Astrocyte (in vitro differentiated cells and primary cell): ENCODE data around the gene CBFA2T2. TPM values are rescaled to one million over a fixed set of nuclear protein-coding genes. Genes with fewer than 3 reads are reported as not detected.

Source experiments
- DNase-seq: peaks from one replicate; pipeline ENCODE4 v3.0.0-alpha.2; 2010; ENCODE audit warnings: low read depth
- FAIRE-seq: peaks from 2 replicates; lab custom pipeline; 2011; peaks lifted over from hg19 to GRCh38; lab: Jason Lieb, UNC
- H2AFZ ChIP-seq: 2 replicates; pipeline ENCODE4 v1.6.0; 2012; ENCODE audit warnings: low read depth, low read length, inconsistent platforms
- H3K27ac ChIP-seq: 2 replicates; pipeline ENCODE4 v1.5.1; 2011; ENCODE audit warnings: low read depth, low read length, inconsistent platforms
- H3K27me3 ChIP-seq: 2 replicates; pipeline ENCODE4 v1.6.0; 2011; ENCODE audit warnings: low read length, inconsistent platforms; ENCODE audit not compliant: insufficient read depth
- H3K36me3 ChIP-seq: 2 replicates; pipeline ENCODE4 v1.5.1; 2011; ENCODE audit warnings: low read length, inconsistent platforms; ENCODE audit not compliant: insufficient read depth
- H3K4me1 ChIP-seq: 2 replicates; pipeline ENCODE4 v1.5.1; 2011; ENCODE audit warnings: low read length, inconsistent platforms; ENCODE audit not compliant: insufficient read depth
- H3K4me2 ChIP-seq: 2 replicates; pipeline ENCODE4 v1.6.0; 2012; ENCODE audit warnings: low read length, inconsistent platforms
- H3K4me3 ChIP-seq: 2 replicates; pipeline ENCODE4 v1.5.1; 2011; ENCODE audit warnings: low read depth, mild to moderate bottlenecking, low read length, inconsistent platforms; ENCODE audit not compliant: insufficient read depth
- H3K79me2 ChIP-seq: 2 replicates; pipeline ENCODE4 v1.6.0; 2012; ENCODE audit warnings: mild to moderate bottlenecking, low read length, inconsistent platforms; ENCODE audit not compliant: insufficient read depth
- H3K9ac ChIP-seq: 2 replicates; pipeline ENCODE4 v1.6.0; 2012; ENCODE audit warnings: mild to moderate bottlenecking, low read length, inconsistent platforms
- H3K9me3 ChIP-seq: 2 replicates; pipeline ENCODE4 v1.5.1; 2012; ENCODE audit warnings: low read depth, mild to moderate bottlenecking, low read length, inconsistent platforms; ENCODE audit not compliant: insufficient read depth
- H4K20me1 ChIP-seq: 2 replicates; pipeline ENCODE4 v1.6.0; 2012; ENCODE audit warnings: low read length, inconsistent platforms; ENCODE audit not compliant: insufficient read depth
- H3K27ac Mint-ChIP-seq: one replicate; pipeline ENCODE4 v1.8.0; 2021; ENCODE audit warnings: mild to moderate bottlenecking, mixed read lengths; ENCODE audit not compliant: unreplicated experiment
- H3K27me3 Mint-ChIP-seq: one replicate; pipeline ENCODE4 v1.8.0; 2021; ENCODE audit warnings: low read depth, mixed read lengths; ENCODE audit not compliant: unreplicated experiment
- H3K36me3 Mint-ChIP-seq: one replicate; pipeline ENCODE4 v1.8.0; 2021; ENCODE audit warnings: low read depth, mixed read lengths; ENCODE audit not compliant: unreplicated experiment
- H3K4me1 Mint-ChIP-seq: one replicate; pipeline ENCODE4 v1.8.0; 2021; ENCODE audit warnings: low read depth, mixed read lengths; ENCODE audit not compliant: unreplicated experiment
- H3K4me3 Mint-ChIP-seq: one replicate; pipeline ENCODE4 v1.8.0; 2021; ENCODE audit warnings: mild to moderate bottlenecking, moderate library complexity, mixed read lengths; ENCODE audit not compliant: unreplicated experiment
- H3K9me3 Mint-ChIP-seq: one replicate; pipeline ENCODE4 v1.8.0; 2021; ENCODE audit warnings: mild to moderate bottlenecking, mixed read lengths; ENCODE audit not compliant: unreplicated experiment
- CTCF ChIP-seq: IDR thresholded peaks from 2 replicates; pipeline ENCODE4 v1.5.1; 2011; ENCODE audit warnings: low read depth, mild to moderate bottlenecking, inconsistent platforms, low read length, moderate library complexity; ENCODE audit not compliant: insufficient read depth
- EZH2 ChIP-seq: IDR thresholded peaks from 2 replicates; pipeline ENCODE4 v1.6.1; 2012; ENCODE audit warnings: mild to moderate bottlenecking, low read length, inconsistent platforms; ENCODE audit not compliant: insufficient read depth
- total RNA-seq: library from RNA; stranded (reverse); gene quantifications from 2 replicates; pipeline ENCODE4 v1.2.1, GENCODE V29; 2021

Gene CBFA2T2
- total RNA-seq, 1 donor from 2014 or later, result 14.6 TPM

- Histone ChIP-seq H3K79me2 (no peaks in the 10 kb centered on the region), H3K9me3 (no peaks in the 10 kb centered on the region), H3K27ac (no peak overlapping the region), H3K4me1 (peaks cover 5% of the 10 kb centered on the region), H2AFZ (no peak overlapping the region), H3K4me2 (no peak overlapping the region), H4K20me1 (peaks cover 31% of the 10 kb centered on the region), H3K27me3 (no peaks in the 10 kb centered on the region), H3K36me3 (no peaks in the 10 kb centered on the region), H3K9ac (no peak overlapping the region), H3K4me3 (no peak overlapping the region)
- FAIRE-seq (no peak), DNase-seq (peak; percentile 10)
- Mint-ChIP-seq H3K4me3 (no peak overlapping the region), H3K27me3 (no peaks in the 10 kb centered on the region), H3K9me3 (peaks cover 5% of the 10 kb centered on the region), H3K27ac (no peak overlapping the region), H3K4me1 (peaks cover 11% of the 10 kb centered on the region), H3K36me3 (peaks cover 4% of the 10 kb centered on the region)
- TF ChIP-seq CTCF (no peak), EZH2 (no peak)
Measured at GRCh38 chr20:33539129-33539528, 49.2 kb downstream of the CBFA2T2 start.

GRCh38 chr20:33540427-33540826 is 50.5 kb downstream of the CBFA2T2 start:
- H3K27me3 ChIP-seq, result no peaks in the 10 kb centered on the region
- H3K4me3 ChIP-seq, result no peak overlapping the region
- no peaks in the 10 kb centered on the region for H3K36me3 ChIP-seq
- Mint-ChIP-seq H3K9me3 (peaks cover 5% of the 10 kb centered on the region), H3K27me3 (no peaks in the 10 kb centered on the region), H3K4me1 (peaks cover 12% of the 10 kb centered on the region), H3K36me3 (peaks cover 4% of the 10 kb centered on the region), H3K4me3 (no peak overlapping the region), H3K27ac (no peak overlapping the region)
- FAIRE-seq (no peak), DNase-seq (no peak)
- TF ChIP-seq CTCF (no peak), EZH2 (no peak)
- H2AFZ ChIP-seq, result no peak overlapping the region
- no peak overlapping the region for H3K9ac ChIP-seq
- H3K4me2 ChIP-seq, result no peak overlapping the region
- H3K27ac ChIP-seq, result no peak overlapping the region
- peaks cover 5% of the 10 kb centered on the region for H3K4me1 ChIP-seq
- H3K79me2 ChIP-seq, result no peaks in the 10 kb centered on the region
- H3K9me3 ChIP-seq, result no peaks in the 10 kb centered on the region
- peaks cover 32% of the 10 kb centered on the region for H4K20me1 ChIP-seq

- no peaks in the 10 kb centered on the region for H3K9me3 ChIP-seq
- TF ChIP-seq EZH2, result no peak
- no peak for TF ChIP-seq CTCF
- H3K36me3 Mint-ChIP-seq, result peaks cover 4% of the 10 kb centered on the region
- H3K4me3 ChIP-seq, result no peak overlapping the region
- H2AFZ ChIP-seq, result no peak overlapping the region
- no peak overlapping the region for H3K4me2 ChIP-seq
- peaks cover 32% of the 10 kb centered on the region for H4K20me1 ChIP-seq
- peaks cover 5% of the 10 kb centered on the region for H3K9me3 Mint-ChIP-seq
- H3K36me3 ChIP-seq, result no peaks in the 10 kb centered on the region
- H3K27ac ChIP-seq, result no peak overlapping the region
- peaks cover 5% of the 10 kb centered on the region for H3K4me1 ChIP-seq
- no peaks in the 10 kb centered on the region for H3K27me3 Mint-ChIP-seq
- H3K4me3 Mint-ChIP-seq, result no peak overlapping the region
- no peak for FAIRE-seq
- no peak overlapping the region for H3K27ac Mint-ChIP-seq
- H3K9ac ChIP-seq, result no peak overlapping the region
- peaks cover 12% of the 10 kb centered on the region for H3K4me1 Mint-ChIP-seq
- H3K79me2 ChIP-seq, result no peaks in the 10 kb centered on the region
- no peak for DNase-seq
- H3K27me3 ChIP-seq, result no peaks in the 10 kb centered on the region
Measured at GRCh38 chr20:33541074-33541473, 51.2 kb downstream of the CBFA2T2 start.
